Measurements from ENCODE around the gene VEPH1. TPM values are rescaled to one million over a fixed set of nuclear protein-coding genes. Genes with fewer than 3 reads are reported as not detected.

Gene VEPH1
- total and polyA plus RNA-seq, 9 of the 15 experiments (the other 6 are each of a cell fraction or from before 2014, with no cell fraction given): 4.5 to 15.6 (median 5.8) TPM

DNA sequence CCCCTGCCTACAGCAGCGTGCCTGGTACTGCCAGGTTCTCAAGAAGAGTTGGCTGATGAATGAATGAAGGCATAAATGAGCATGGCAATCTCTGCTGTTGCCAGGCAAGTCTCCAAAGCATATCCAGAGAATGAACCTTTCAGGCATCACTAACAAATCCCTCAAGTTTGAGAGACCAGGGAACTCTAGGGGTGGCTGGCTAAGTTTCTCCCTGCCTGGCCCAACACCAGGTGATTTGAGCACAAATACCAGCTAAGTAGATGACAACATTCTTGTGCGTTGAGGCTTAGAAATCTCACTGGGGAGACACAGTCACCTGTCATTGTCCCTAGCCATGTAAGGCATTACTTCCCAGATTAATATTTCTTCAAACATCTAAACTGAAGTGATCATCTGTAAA, 147.9 kb downstream of the VEPH1 start:
- no peak overlapping the region for H3K4me3 ChIP-seq
- ATAC-seq: no peak
- no peaks in the 10 kb centered on the region for H3K9me1 ChIP-seq (ENCODE audit: control insufficient read depth, insufficient read depth, low read length)
- no peaks in the 10 kb centered on the region for H3K9me3 ChIP-seq (replicated peaks; ENCODE audit: control insufficient read depth, insufficient read depth, low read depth, low read length)
- no peaks in the 10 kb centered on the region for H4K20me1 ChIP-seq (replicated peaks; ENCODE audit: control insufficient read depth, insufficient read depth, low read length)
- no TSS peak for BruUV-seq (replicated peaks)
- H3K27ac ChIP-seq (ENCODE audit: extremely low read depth, low read depth, low read length): no peak overlapping the region
- no peaks in the 10 kb centered on the region for H3K79me2 ChIP-seq (ENCODE audit: control insufficient read depth, insufficient read depth, low read length)
- POLR2A ChIA-PET: no interaction called here
- H3K4me1 ChIP-seq (replicated peaks in 1 of 2; ENCODE audit: control insufficient read depth in 2 of 2, insufficient read depth in 2 of 2, low read length in 2 of 2): peaks cover 0 to 7% of the 10 kb centered on the region in 2 experiments; a peak in 3 of 5 replicates
- CTCF ChIA-PET (ENCODE audit: low intra/inter-chr PET ratio): interaction anchor here (0.6 kb wide), 1 partner anchor 879 kb away, joined by 6 read pairs; no protein-coding TSS in a partner anchor
- intact Hi-C loops (cut with micrococcal nuclease) (loop anchor here (2.0 kb wide), 1 partner anchor 150 kb away; no protein-coding TSS in a partner anchor), in situ Hi-C loops (cut with MboI) (no loop called here)
- H3K36me3 ChIP-seq (ENCODE audit: control insufficient read depth, insufficient read depth, low read length): no peaks in the 10 kb centered on the region
- no peak for DNase-seq (ENCODE audit: extremely low read depth in 1 of 4, low spot score in 3 of 4)
- H3K4me2 ChIP-seq (ENCODE audit: insufficient read depth, low read length): no peak overlapping the region
- H3K9ac ChIP-seq (ENCODE audit: insufficient read depth in 1 of 2, low read depth in 2 of 2, low read length in 2 of 2): no peak overlapping the region
- no peak for FAIRE-seq
- 21% methylated on average over 2 of the region's 2 CpGs for WGBS (ENCODE audit: insufficient coverage, low coverage, missing lambda C conversion rate)
- 0 out of 2 replicates have a peak overlapping the region, but pooled peaks have one; percentile 6 for H2AFZ ChIP-seq (ENCODE audit: low read depth, low read length)
- no peaks in the 10 kb centered on the region for H3K27me3 ChIP-seq (ENCODE audit: control insufficient read depth in 2 of 2, insufficient read depth in 2 of 2, low read length in 2 of 2)
- TF ChIP-seq BRCA1 (IDR thresholded peaks at IDR 0.05): no peak
- no peak for TF ChIP-seq BRCA1 (CRISPR knock-in tag; IDR thresholded peaks at IDR 0.05)
- TF ChIP-seq, protein P1, sequence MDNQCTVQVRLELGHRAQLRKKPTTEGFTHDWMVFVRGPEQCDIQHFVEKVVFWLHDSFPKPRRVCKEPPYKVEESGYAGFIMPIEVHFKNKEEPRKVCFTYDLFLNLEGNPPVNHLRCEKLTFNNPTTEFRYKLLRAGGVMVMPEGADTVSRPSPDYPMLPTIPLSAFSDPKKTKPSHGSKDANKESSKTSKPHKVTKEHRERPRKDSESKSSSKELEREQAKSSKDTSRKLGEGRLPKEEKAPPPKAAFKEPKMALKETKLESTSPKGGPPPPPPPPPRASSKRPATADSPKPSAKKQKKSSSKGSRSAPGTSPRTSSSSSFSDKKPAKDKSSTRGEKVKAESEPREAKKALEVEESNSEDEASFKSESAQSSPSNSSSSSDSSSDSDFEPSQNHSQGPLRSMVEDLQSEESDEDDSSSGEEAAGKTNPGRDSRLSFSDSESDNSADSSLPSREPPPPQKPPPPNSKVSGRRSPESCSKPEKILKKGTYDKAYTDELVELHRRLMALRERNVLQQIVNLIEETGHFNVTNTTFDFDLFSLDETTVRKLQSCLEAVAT (IDR thresholded peaks at IDR 0.05): no peak
- TF ChIP-seq ARID2 (IDR thresholded peaks at IDR 0.05): no peak
- TF ChIP-seq, protein P2, sequence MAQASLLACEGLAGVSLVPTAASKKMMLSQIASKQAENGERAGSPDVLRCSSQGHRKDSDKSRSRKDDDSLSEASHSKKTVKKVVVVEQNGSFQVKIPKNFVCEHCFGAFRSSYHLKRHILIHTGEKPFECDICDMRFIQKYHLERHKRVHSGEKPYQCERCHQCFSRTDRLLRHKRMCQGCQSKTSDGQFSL (CRISPR knock-in tag; IDR thresholded peaks at IDR 0.05): no peak
- TF ChIP-seq, protein P2 (tag; IDR thresholded peaks at IDR 0.05): no peak
- TF ChIP-seq RNF2 (IDR thresholded peaks at IDR 0.05): no peak
- TF ChIP-seq, protein P3, sequence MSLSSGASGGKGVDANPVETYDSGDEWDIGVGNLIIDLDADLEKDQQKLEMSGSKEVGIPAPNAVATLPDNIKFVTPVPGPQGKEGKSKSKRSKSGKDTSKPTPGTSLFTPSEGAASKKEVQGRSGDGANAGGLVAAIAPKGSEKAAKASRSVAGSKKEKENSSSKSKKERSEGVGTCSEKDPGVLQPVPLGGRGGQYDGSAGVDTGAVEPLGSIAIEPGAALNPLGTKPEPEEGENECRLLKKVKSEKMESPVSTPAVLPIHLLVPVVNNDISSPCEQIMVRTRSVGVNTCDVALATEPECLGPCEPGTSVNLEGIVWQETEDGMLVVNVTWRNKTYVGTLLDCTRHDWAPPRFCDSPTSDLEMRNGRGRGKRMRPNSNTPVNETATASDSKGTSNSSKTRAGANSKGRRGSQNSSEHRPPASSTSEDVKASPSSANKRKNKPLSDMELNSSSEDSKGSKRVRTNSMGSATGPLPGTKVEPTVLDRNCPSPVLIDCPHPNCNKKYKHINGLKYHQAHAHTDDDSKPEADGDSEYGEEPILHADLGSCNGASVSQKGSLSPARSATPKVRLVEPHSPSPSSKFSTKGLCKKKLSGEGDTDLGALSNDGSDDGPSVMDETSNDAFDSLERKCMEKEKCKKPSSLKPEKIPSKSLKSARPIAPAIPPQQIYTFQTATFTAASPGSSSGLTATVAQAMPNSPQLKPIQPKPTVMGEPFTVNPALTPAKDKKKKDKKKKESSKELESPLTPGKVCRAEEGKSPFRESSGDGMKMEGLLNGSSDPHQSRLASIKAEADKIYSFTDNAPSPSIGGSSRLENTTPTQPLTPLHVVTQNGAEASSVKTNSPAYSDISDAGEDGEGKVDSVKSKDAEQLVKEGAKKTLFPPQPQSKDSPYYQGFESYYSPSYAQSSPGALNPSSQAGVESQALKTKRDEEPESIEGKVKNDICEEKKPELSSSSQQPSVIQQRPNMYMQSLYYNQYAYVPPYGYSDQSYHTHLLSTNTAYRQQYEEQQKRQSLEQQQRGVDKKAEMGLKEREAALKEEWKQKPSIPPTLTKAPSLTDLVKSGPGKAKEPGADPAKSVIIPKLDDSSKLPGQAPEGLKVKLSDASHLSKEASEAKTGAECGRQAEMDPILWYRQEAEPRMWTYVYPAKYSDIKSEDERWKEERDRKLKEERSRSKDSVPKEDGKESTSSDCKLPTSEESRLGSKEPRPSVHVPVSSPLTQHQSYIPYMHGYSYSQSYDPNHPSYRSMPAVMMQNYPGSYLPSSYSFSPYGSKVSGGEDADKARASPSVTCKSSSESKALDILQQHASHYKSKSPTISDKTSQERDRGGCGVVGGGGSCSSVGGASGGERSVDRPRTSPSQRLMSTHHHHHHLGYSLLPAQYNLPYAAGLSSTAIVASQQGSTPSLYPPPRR (CRISPR knock-in tag; IDR thresholded peaks at IDR 0.05; ENCODE audit: borderline replicate concordance): no peak
- TF ChIP-seq, protein P4, sequence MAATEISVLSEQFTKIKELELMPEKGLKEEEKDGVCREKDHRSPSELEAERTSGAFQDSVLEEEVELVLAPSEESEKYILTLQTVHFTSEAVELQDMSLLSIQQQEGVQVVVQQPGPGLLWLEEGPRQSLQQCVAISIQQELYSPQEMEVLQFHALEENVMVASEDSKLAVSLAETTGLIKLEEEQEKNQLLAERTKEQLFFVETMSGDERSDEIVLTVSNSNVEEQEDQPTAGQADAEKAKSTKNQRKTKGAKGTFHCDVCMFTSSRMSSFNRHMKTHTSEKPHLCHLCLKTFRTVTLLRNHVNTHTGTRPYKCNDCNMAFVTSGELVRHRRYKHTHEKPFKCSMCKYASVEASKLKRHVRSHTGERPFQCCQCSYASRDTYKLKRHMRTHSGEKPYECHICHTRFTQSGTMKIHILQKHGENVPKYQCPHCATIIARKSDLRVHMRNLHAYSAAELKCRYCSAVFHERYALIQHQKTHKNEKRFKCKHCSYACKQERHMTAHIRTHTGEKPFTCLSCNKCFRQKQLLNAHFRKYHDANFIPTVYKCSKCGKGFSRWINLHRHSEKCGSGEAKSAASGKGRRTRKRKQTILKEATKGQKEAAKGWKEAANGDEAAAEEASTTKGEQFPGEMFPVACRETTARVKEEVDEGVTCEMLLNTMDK (IDR thresholded peaks at IDR 0.05; ENCODE audit: borderline replicate concordance, insufficient read depth, low read depth, low read length, poor library complexity, severe bottlenecking): no peak
- TF ChIP-seq, protein P5, sequence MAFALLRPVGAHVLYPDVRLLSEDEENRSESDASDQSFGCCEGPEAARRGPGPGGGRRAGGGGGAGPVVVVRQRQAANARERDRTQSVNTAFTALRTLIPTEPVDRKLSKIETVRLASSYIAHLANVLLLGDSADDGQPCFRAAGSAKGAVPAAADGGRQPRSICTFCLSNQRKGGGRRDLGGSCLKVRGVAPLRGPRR (CRISPR knock-in tag; IDR thresholded peaks at IDR 0.05): no peak
- no peak for TF ChIP-seq TCFL5 (CRISPR knock-in tag; conservative IDR thresholded peaks at IDR 0.05)
- no peak for TF ChIP-seq ZNF311 (CRISPR knock-in tag; IDR thresholded peaks at IDR 0.05)
